HG03280 (cell line): ENCODE data around the gene KIF11.

Source experiments
- ATAC-seq: cut with Tn5 transposase; IDR thresholded peaks from one replicate; pipeline ENCODE4 v1.9.1; 2021; ENCODE audit warnings: mild to moderate bottlenecking, moderate library complexity; ENCODE audit not compliant: unreplicated experiment

KIF11 gene

DNA sequence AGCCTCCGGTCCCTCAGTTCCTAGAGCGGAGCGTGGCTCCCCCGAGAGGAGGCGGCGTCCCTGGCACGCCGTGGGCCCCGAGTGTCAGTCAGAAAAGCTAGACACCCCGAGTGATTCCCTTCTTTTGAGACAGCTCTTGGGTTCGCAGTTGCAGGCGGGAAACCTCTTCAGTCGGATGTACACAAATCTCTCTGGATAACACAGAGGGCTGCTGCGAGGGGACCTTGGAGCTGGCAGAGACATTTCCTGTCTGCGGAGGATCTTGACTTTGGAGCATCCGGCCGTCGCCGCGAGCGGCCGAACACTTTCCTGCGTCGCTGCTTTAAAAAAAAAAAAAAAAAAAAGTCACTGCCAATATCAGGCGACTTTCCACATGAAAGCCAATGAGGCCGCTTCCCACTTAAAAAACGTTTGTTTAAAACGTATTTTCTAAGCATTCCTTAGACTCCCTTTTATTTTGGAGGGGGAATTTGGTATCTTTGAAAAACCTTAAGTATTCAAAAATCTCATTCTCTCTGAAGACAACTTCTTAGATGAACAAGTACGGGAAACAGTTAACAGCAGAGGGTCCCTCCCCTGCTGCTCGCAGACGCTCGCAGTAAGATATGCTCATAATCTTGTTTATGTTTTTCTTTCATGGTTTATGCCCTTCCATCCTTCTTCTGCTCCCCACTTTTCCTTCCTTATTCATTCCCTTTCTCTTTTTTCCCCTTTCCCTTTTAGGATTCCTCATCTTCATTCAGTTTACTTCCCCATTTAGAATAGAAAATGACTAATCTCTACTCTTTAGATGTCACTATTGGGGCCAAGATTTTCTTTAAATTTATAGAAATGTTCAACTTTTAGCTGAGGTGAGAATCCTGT is 106.8 kb downstream of the KIF11 start:
- no peak for ATAC-seq

DNA sequence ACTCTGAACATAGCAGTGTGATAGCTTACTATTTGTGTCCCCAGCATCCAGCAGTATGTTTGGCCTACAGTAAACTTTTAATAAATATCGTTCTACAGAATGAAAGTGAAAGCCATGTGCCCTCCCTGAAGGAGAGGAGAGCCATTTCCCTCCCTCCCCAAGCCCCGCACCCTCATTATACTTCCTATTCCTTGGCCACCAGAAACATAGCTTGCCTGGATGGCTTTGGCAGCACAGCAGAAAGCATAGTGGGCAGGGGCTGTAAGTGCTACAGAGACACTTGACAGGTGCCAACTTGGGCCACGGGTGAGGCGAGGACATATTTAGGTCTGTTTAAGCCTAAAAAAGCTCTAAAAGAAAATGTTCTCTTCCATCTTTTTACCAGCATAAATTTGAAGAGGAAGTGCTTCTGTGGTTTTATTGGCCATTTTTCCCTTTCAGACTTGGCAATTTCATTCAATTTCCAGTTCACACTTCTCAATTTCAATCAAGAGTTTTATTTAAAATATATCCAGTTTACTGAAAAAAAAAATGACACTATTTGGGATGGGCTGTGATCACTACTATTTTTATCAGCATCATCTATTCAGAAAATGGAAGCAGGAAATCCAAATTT is 109.5 kb downstream of the KIF11 start:
- no peak for ATAC-seq
